HG03025 (cell line): ENCODE measurements around the gene NME9.
"Not testable (repeated sequence)": the region's sequence is repeated elsewhere in the genome, so short reads cannot be mapped to it uniquely, and the experiment has no call there.

ENCODE experiments used
- ATAC-seq: cut with Tn5 transposase; IDR thresholded peaks from one replicate; pipeline ENCODE4 v1.9.1; 2021; ENCODE audit warnings: mild to moderate bottlenecking, moderate library complexity; ENCODE audit not compliant: unreplicated experiment, low FRiP score

Gene NME9, protein sequence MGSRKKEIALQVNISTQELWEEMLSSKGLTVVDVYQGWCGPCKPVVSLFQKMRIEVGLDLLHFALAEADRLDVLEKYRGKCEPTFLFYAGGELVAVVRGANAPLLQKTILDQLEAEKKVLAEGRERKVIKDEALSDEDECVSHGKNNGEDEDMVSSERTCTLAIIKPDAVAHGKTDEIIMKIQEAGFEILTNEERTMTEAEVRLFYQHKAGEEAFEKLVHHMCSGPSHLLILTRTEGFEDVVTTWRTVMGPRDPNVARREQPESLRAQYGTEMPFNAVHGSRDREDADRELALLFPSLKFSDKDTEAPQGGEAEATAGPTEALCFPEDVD

DNA sequence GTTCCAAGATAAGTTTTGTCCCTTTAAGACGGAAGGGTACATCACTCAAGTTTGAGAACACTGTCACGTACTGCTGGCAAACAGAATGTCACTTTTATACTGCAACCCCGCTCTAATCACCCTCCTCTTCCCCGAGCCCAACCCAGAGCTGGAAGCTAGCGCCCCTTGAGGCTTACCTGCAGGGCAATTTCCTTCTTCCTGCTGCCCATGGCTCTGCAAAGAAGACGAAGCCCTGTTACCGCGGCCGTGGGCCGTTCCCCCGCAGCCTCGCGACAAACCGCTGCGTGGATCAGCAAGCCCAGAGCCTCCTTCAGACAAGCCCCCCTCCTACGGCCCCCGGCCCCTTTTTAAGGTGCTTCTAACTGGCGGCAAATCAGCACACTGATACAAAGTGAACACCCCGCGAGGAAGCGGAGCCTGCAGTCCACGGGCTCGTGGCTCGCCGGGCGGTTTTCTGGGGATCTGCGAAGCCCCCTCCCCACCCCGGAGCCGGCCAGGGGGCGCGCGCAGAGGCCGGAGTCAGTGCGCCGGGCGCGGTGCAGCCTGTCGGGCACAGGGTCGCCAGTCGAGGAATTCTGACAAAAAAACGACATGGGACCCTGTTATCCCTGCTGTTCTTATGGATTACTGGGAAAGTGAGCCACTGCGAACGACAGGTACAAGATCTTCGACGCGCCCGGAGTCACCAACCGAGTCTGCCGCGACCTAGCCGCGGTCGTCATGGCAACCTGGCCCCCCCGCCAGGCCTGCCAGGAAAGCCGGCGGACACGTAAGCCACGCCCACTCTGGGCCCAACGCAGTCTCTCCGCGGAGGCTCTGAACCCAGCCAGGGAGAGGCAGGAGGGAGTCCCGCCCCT lies at the start of gene NME9:
NME9 (minus strand) TSS at position 725 of the 857 bp plus-strand sequence; CDS start at position 209, 516 bp downstream.
- peak; percentile 60 for ATAC-seq

- ATAC-seq = no peak
Measured at GRCh38 chr3:138378990-138379389, 49.3 kb upstream of the NME9 start.

GRCh38 chr3:138378331-138378730 lies 48.7 kb upstream of the NME9 start:
- ATAC-seq = no peak

DNA sequence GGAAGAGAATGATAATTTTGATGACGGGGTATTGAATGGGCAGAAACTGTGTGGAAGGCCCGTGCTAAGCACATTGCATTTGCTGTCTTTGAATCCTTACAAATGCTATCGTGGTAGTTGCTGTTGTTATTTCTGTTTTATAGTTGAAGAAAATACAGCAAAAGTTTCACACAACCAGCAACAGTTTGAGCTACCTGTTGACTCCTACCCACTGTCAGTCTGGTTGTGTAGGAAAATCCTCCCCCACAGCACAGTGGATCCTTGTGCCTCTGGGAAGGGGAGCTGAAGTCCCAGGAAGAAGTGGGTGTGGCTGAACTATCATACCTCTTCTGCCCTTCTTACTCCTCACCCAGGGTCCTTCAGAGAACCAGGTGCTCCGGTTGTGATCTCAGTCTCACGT lies 48.2 kb upstream of the NME9 start:
- no peak for ATAC-seq

DNA sequence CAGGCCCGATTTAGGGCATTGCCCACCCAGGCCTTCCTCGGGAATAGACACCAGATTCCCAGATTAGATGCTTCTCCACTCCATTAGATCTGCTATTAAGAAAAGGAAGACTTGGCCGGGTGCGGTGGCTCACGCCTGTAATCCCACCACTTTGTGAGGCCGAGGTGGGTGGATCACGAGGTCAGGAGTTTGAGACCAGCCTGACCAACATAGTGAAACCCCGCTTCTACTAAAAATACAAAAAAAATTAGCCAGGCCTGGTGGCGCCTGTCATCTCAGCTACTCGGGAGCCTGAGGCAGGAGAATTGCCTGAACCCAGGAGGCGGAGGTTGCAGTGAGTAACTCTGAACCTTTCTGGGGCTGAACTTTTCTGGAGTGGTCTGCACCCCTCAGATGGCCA lies 47.6 kb upstream of the NME9 start:
- ATAC-seq = not testable (repeated sequence)

DNA sequence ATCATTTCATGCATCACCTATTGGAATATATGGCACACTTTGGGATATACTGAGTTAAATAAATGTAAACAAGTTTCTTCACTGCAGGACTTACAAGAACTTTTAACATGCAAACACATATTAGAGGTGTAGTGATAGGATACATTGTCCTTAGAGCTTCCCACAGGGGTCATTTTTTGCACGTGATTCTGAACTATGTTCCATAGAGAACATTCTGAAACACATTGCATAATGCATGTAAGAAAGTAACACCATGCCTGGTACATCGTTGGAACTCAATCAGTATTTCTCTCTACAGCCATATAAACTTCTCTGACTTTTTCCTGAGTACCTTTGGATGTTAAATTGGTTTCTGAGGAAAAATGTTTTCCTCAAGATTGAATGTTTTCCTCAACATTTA lies 47.0 kb upstream of the NME9 start:
- ATAC-seq = no peak

DNA sequence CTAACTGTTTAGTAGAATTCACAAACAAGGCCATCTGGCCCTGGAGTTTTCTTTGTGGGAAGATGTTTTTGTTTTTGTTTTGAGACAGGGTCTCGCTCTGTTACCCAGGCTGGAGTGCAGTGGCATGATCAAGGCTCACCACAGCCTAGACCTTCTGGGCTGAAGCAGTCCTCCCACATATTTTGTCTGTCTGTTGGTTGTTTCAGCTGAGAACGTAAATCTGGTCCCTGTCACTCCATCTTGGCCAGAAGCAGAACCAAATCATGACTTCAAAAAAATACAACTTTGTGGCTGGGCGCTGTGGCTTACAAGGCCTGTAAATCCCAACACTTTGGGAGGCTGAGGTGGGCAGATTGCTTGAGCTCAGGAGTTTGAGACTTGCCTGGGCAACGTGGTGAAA lies 45.8 kb upstream of the NME9 start:
- no peak for ATAC-seq

- ATAC-seq = no peak
Measured at GRCh38 chr3:138374573-138375134, 45.0 kb upstream of the NME9 start.

GRCh38 chr3:138373736-138374094 lies 44.1 kb upstream of the NME9 start:
- no peak for ATAC-seq

GRCh38 chr3:138373087-138373735 lies 43.6 kb upstream of the NME9 start:
- no peak for ATAC-seq

DNA sequence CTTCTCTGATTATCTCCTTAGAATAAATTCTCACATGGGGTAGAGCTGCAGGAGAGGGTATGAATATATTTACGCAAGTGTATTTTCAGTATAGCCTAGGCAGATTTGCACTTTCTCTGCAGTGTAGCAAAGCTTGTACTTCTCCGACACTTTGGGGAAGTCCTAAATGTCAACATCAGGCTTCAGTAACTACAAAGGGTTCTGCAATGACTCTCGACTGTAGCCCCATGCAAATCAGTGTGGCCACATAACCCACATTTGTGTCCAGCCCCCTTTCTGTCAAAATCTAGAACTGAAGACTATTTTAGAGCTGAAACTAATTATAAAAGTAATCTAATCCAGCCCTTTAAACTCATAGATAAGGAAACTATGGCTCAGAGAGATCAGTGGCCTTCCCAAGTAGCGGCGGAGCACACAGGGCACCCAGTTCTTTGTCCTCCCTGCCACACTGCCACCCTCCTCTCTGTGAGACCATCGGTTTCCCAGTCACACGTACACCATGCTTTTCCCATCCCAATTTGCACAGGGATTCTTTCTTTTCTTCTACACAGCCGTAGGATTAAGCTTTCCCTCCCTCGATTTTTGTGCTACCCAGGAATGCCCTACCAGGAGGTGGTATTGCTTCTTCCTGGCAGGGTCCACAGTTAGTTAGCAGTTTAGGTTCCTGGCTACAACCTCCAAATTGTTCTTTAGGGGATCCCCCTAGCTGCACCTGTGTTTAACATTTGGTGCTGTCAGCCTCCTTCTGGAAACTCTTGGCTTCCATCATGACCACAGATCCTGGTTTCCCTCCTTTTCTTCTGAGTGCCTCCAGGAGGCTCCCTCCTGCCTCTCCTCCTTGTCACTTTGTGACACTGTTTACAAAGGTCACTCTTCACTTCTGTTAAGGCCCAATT lies 41.7 kb upstream of the NME9 start:
- peak; percentile 99 for ATAC-seq

- no peak for ATAC-seq
Measured at GRCh38 chr3:138370321-138370720, 40.7 kb upstream of the NME9 start.

DNA sequence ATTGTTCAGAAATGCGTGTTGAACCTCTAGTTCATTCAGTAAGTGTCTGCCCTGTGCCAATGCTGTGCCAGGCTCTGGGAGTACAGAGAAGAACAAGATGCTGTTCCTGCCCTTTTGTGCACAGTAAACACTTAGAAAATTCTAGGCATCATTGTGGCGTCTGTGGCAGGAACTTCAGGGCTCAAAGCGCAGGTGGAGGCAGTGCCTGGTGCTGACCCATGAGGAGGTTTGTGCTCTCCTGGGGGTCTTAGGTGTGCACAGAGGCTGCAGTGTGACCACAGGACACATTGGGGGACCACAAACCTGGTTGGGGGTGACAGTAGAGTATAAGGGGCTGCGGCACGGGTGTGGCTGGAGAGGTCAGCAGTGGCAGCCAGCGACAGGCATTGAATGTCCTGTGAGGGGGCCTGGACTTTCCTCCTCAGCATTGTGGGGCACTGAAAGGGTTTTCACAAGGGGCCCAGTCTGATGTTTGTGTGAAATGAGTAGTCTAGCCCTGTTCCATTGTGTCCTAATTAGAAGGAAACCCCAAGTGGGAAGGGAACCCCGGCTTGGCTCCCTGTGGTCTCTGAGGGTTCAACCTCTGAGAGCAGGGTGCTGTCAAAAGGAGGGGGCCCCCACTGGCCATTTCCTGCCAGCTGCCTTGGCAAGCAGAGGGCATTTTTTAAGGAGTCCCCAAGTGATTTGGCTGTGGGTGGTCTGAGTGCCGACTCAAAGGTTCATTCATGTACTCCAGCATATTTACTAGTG lies 39.7 kb upstream of the NME9 start:
- no peak for ATAC-seq

DNA sequence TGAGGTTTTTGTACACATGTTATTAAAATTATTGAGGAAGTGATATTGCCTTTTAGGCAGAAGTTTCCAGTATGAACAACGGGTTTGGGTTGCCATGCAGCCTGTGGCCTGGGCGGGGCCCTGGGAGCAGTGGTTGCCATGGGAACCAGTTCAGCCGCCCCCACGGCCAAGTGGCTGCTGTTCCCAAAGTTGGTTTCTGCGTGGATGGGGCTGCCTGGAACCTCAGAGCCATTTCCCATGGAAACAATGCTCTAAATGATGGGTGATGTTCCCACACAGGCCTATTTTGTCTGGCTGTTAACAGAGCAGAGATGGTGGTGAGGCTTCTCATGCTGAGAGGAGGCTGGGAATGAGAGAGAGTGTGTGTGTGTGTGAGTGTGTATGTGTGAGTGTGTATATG lies 38.3 kb upstream of the NME9 start:
- no peak for ATAC-seq

GRCh38 chr3:138367326-138367850 lies 37.7 kb upstream of the NME9 start:
- ATAC-seq = no peak

DNA sequence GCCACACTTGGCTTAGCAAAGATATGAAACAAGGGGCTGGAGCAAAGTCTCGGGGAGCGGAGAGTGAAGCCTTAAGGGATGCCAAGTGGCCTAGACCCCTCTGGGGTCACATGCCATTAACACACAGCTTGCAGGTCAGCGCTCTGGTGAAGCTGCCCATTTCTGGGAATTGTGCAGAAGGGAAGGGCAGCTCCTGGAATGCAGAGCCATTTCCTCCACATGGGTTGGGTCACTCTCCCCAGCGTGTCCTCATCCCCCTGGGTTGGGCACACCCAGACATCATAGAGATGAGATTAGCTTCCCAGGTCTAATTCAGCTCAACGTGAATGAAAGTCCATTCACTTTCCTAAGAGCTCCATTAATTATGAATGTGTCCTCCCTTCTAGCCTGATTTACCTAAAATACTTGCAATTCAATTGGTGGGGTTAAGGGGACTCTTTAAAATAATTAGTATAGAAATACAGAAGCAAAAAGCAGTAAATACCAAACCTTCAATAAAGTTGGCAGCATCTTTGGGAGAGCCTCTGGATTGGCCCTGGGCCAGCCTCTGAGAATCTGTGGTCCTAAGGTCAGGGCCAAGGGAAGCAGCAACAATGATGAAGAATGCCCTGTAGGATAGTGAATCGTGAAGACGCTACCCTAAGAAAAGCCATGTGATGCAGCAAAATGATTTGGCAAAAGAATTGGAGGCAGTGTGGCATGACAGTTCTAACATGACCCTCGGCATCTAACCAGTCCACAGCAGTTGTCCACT lies 36.5 kb upstream of the NME9 start:
- ATAC-seq = no peak

DNA sequence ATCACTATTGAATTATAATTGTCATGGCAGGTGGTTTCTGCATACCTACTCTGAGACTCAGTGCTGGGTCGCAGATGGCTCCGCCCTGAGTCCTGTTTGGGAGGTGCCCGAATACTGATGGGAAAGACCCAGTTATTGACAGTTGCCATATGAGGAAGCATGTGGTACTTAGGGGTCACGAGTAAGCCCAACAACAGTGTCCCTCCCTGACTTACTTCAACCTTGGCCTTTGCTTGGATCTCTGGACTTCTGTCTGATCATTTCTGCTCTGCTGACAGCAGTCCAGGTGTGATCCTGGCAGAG lies 35.6 kb upstream of the NME9 start:
- no peak for ATAC-seq

DNA sequence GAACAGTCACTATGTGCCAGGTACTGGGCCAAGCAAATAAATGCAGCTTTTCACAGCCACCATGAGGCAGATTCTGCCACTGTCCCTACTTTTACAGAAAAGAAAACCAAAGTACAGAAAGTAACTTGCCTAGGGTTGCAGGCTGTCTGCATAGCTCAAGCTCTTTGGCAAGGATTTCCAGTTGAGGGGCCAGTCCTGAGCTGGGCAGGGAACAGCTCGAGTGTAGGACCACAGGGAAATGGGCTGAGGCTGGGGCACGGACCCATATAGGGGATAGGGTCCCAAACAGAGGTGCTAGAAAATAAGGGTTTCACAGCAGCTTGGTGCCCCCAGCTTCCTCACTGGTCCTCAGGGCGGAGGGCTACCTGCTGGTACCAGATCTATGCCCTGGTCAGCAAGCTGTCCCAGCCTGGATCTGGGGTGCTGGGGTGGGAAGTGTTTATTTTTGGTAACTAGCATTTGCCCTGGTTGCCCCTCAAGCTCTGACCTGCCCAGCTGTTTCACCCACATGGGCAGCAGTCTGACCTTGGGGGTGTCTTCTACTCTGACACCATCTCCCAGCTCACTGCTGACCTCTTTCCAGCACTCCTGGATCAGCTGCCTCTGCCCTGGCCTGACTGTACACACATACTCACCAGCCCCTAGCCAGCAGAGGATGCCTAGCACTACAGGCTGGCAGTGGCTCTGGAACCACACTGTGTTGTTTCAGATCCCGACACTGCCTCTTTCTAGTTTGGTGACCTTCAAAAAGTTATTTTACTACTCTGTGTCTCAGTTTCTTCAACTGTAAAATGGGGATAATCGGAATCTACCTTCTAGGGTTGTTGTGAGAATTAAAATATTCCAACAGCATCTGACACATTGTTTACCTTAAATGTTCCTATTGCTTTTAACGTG lies 35.0 kb upstream of the NME9 start:
- ATAC-seq = no peak
